ENCODE data around the gene NHLRC4.
A peak's percentile ranks its signal among the peaks of the same experiment; 100 is the strongest.

The NHLRC4 gene, protein sequence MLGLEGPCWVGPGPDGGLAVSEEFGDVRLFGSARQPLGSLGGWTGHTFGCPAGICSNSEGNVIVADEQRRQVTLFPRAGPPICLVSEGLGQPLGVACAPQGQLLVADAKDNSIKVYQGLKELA

DNA sequence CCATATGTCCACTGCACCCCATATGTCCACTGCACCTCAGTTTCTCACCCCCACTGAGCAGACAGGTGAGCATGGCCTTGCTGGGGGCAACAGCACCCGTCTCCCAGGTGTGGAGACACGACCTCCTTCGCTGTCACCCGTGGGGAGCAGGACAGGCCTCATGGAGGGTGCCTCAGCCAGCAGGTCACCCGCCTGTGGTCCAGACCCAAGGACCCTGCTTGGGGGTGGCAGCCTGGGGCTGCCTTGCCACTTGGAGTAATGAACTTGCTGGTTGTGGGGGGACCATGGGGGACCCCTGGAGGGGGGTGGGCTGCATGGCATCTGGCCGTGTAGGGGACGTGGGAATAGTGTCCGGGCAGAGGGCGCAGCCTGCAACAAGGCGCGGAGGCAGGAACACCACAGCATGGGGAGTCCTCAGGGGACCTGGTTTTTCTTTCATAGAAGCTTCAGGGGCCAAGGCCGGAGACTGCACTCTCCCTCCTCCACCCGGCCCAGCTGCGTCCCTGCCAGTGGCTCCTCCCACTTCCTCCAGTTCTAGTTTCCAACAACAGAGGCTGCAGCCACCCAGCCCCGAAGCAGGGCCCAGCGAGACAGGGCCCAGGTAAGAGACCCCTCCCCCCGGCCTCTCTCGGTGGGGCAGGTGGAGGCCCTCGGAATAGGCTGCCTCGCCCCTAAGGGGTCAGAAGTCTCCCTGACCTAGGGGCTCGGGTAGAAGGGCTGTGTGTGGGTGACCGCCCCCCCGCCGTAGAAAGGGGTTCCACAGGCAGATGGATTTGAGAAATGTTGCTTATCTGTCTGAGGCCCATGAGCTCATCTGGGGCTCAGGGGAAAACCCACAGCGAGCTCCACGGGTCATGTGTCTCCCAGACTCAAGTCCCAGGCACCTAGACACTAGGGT, at the start of gene NHLRC4:
Gene NHLRC4, plus strand, starts transcription at position 531 of the 898 bp plus-strand sequence. CDS start 1,043 bp downstream, outside the sequence.
- Mint-ChIP-seq H3K9me3 (no peaks in the 10 kb centered on the region), H3K4me3 (peak within 1 kb of the TSS; percentile 51), H3K4me1 (peaks cover 30% of the 10 kb centered on the region), H3K27ac (peak within 1 kb of the TSS; percentile 61), H3K36me3 (no peaks in the 10 kb centered on the region)
- ATAC-seq (peak; percentile 54), DNase-seq (ENCODE audit: low spot score in 2 of 2) (peak in 1 of 2 donors; percentile 72)

DNA sequence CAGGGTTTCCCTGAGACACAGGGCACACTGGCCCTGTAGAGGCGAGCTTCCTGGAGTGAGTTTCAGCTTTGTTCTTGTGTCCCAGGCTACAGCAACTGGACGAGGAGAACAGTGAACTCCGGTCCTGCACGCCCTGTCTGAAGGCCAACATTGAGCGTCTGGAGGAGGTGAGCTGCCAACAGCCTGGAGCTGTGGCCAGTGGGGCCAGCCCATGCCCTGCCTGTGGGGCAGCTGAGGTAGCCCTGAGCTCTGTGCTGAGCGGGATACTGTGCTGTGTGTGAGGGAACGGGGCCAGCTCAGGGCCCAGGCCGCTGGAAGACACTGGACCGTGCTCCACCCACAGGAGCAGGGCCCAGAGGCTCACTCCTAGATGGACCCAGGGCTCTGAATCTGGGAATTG, 47.9 kb upstream of the NHLRC4 start:
- peaks cover 29% of the 10 kb centered on the region for H3K36me3 Mint-ChIP-seq
- H3K9me3 Mint-ChIP-seq = no peaks in the 10 kb centered on the region
- no peak overlapping the region for H3K27ac Mint-ChIP-seq
- DNase-seq (ENCODE audit: low spot score in 2 of 2) (no peak), ATAC-seq (no peak)
- peaks cover 12% of the 10 kb centered on the region for H3K4me1 Mint-ChIP-seq
- H3K4me3 Mint-ChIP-seq = no peak overlapping the region

DNA sequence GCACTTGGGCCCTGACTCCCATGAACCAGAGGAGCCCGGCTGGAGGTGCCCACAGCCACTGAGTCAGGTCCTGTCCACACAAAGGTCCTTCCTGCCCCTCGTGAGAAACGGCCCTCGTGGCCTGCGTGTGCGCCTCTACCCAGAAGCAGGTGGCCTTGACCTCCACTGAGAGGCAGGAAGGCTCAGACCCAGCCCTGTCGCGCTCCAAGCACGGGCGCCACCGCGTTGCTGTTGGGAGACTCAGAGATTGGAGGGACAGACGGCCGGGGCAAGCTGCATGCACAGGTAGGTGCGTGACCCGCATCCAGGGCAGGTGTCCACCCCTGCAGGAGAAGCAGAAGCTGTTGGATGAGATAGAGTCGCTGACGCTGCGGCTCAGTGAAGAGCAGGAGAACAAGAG, 47.4 kb upstream of the NHLRC4 start:
- ATAC-seq = no peak
- no peaks in the 10 kb centered on the region for H3K9me3 Mint-ChIP-seq
- H3K4me3 Mint-ChIP-seq = no peak overlapping the region
- peaks cover 35% of the 10 kb centered on the region for H3K36me3 Mint-ChIP-seq
- no peak overlapping the region for H3K27ac Mint-ChIP-seq
- H3K4me1 Mint-ChIP-seq = peaks cover 17% of the 10 kb centered on the region
- no peak for DNase-seq (ENCODE audit: low spot score in 2 of 2)

DNA sequence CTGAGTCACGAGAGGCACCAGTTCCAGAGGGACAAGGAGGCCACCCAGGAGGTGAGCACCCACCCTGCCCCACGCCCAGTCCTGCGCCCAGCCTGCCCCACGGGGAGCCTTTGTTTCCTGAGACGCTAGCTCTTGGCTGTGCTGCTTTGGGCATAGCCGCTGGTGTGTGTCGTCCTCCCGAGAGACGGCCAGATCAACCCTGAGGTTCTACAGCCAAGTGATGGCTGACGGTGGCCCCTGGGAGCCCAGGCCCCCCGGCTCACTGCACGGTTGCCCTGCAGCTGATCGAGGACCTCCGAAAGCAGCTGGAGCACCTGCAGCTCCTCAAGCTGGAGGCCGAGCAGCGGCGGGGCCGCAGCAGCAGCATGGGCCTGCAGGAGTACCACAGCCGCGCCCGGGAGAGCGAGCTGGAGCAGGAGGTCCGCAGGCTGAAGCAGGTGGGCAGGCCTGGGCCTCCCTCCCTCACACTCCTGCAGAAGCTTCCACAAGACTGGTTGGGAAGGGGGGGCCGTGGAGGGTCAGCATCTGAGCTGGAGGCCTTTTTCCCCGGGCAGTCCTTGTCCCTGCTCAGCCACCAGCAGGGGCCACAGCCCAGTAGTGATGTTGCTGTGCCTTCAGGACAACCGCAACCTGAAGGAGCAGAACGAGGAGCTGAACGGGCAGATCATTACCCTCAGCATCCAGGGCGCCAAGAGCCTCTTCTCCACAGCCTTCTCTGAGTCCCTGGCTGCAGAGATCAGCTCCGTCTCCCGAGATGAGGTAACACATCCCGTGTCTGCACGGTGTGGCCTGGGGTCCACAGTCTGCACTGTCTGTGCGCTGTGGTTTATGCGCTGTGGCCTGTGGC, 46.7 kb upstream of the NHLRC4 start:
- Mint-ChIP-seq H3K4me1 (peaks cover 21% of the 10 kb centered on the region), H3K27ac (no peak overlapping the region), H3K36me3 (peaks cover 32% of the 10 kb centered on the region), H3K4me3 (no peak overlapping the region), H3K9me3 (no peaks in the 10 kb centered on the region)
- ATAC-seq = no peak
- DNase-seq (ENCODE audit: low spot score in 2 of 2) = no peak

DNA sequence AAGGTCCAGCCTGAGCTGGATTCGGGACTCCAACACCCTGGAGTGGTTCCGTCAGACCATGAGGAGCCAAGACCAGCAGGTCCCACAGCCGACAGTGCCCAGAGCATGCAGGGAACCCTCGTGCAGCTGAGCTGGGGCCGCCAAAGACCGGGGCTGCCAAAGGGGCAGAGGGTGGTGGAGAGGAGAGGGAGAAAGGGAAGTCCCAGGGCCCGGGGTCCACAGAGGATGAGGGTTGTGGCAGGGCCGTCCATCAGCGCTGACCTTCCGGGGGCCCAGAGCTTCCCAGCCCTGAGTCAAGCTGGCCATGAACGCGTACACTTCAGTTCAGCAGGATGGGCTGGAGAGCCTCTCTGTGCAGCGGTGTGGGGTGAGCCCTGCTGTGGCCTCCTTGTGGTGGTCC, 46.0 kb upstream of the NHLRC4 start:
- Mint-ChIP-seq H3K9me3 (no peaks in the 10 kb centered on the region), H3K4me3 (no peak overlapping the region), H3K36me3 (peaks cover 39% of the 10 kb centered on the region), H3K4me1 (peaks cover 29% of the 10 kb centered on the region), H3K27ac (no peak overlapping the region)
- no peak for ATAC-seq
- DNase-seq (ENCODE audit: low spot score in 2 of 2) = no peak

DNA sequence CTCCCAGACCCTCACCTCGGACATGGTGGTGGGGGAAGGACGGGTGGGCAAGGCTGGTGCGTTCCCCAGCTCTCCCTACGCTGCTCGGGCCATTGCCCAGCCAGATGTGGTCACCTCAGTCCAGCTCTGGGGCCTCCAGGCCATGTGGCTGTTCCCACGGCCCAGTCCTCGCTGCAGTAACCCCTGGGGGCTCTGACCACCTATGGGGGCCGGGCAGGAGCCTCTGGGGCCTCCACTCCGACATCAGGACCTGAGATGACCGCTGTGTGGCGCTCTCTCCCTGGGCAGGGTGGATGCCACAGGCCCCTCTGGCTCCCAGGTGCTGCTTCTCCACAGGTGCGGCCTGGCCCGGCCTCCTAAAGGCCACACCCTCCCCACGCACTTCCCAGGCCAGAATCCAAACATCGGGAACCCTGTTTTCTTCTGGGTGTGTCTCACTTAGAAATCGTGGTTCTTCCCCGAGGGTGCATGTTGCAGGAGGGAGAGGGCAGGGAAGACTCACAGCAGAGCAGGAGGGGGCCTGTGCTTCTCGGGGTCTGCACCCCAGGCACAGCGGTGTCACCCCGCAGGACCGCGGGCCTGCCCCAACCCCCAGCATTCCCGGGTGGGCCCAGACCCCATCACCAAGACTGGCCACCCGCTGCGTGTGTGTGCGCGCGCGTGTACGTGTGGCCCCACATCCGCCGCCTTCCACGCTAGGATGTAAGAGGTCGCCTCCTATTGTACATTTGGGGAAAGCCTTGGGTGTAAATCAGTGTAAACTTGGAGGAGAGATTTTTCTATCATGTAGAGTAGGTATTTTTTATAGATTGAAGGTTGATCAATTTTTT, 45.2 kb upstream of the NHLRC4 start:
- Mint-ChIP-seq H3K9me3 (no peaks in the 10 kb centered on the region), H3K27ac (peak overlapping the region; percentile 26), H3K4me1 (peaks cover 36% of the 10 kb centered on the region), H3K36me3 (peaks cover 39% of the 10 kb centered on the region), H3K4me3 (no peak overlapping the region)
- ATAC-seq (no peak), DNase-seq (ENCODE audit: low spot score in 2 of 2) (no peak)

DNA sequence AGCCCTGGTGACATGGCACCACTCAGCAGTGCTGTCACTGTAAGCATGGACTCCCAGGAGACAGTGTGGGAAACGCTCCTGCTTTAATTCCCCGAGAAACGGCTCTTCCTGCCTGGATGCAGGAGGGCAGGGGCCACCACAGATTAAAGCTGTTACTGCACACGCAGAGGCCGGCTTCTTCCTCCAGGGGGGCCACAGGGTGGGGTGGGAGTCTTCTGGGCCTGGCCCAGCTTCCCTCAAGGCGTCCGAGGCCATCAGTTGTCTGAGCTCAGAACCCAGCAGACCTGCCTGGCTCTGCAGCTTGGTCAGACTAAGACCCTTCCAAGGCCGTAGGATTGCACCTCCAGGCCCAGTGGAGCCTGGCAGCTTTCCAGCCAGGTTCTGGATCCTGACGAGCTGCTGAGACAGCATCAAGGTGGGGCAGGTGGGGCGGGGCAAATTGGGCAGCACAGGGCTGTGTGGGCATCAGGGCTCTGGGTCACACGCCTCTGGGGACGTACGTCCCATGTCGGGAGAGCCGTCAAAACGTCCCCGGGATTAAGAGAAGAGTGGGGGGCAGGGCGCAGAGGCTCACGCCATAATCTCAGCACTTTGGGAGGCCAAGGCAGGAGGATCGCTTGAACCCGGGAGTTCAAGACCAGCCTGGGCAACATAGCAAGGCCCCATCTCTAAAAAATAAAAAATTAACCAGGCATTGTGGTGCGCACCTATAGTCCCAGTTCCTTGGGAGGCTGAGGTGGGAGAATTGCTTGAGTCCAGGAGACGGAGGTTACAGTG, 44.3 kb upstream of the NHLRC4 start:
- no peak for ATAC-seq
- peak overlapping the region; percentile 70 for H3K27ac Mint-ChIP-seq
- no peak for DNase-seq (ENCODE audit: low spot score in 2 of 2)
- H3K4me3 Mint-ChIP-seq = no peak overlapping the region
- peaks cover 36% of the 10 kb centered on the region for H3K36me3 Mint-ChIP-seq
- no peaks in the 10 kb centered on the region for H3K9me3 Mint-ChIP-seq
- peaks cover 39% of the 10 kb centered on the region for H3K4me1 Mint-ChIP-seq

DNA sequence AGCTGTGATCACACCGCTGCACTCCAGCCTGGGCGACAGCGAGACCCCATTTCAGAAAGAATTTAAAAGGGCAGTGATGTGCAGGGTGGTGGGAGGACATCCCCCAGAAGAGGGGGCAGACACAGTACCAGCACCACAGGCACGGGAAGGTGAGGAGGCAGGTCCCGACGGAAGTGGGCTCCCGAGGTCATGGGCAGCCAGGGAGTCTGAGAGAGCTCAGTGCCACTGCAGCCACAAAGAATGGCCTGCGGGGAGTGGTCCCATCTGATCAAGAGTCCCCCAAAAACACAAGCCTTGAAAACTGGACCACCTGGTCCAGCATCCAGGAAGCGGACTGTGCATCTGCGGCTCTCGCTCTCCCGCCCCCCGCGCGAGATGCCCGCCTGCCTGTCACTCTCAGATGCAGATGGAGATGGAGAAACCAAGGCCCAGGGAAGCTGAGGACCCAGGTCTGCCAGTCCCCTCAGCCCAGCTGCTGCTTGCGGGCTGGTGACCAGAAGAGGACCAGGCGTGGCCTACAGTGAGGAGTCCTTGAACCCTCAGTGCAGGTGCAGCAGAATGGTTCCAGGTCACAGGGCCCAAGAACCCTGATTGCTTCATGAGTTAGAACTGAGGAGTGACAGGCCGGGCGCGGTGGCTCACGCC, 43.6 kb upstream of the NHLRC4 start:
- Mint-ChIP-seq H3K4me1 (peaks cover 39% of the 10 kb centered on the region), H3K9me3 (no peaks in the 10 kb centered on the region), H3K36me3 (peaks cover 36% of the 10 kb centered on the region), H3K4me3 (peak overlapping the region; percentile 76), H3K27ac (peak overlapping the region; percentile 98)
- ATAC-seq = no peak
- DNase-seq (ENCODE audit: low spot score in 2 of 2) = no peak

DNA sequence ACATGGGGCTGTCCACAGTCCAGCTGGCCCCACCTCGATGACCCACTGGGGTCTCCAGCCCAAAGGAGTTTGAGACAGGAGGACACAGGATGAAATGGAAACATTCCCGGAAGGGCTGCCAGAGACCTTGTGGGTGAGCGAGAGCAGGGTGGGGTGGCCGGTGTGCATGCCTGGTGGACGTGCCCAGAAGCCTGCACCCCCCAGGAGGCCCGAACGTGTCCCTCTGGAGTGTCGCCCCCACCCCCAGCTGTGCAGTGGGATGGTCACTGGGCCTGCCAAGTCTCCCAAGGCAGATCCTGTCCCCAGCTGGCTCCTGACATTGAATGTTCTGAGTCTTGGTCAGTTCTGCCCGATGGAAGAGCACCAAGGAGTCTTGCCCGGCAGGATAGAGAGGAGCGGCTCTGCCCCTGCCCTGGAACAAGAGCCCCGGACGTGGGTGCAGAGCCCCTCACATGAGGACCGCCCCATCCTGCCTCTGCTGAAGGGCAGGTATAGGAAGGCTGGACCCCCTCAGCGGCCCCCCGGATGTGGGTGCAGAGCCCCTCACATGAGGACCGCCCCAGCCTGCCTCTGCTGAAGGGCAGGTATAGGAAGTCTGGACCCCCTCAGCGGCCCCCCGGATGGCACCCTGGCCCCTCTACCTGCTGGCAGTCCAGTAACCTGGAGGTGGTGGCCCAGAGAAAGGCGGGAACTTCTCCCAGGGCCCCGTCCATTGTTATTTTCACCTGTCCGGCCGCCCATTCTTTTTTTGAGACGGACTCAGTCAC, 42.3 kb upstream of the NHLRC4 start:
- no peak for ATAC-seq
- Mint-ChIP-seq H3K36me3 (peaks cover 42% of the 10 kb centered on the region), H3K27ac (peak overlapping the region; percentile 98), H3K4me3 (peak overlapping the region; percentile 76), H3K9me3 (no peaks in the 10 kb centered on the region), H3K4me1 (peaks cover 47% of the 10 kb centered on the region)
- DNase-seq (ENCODE audit: low spot score in 2 of 2) = no peak

DNA sequence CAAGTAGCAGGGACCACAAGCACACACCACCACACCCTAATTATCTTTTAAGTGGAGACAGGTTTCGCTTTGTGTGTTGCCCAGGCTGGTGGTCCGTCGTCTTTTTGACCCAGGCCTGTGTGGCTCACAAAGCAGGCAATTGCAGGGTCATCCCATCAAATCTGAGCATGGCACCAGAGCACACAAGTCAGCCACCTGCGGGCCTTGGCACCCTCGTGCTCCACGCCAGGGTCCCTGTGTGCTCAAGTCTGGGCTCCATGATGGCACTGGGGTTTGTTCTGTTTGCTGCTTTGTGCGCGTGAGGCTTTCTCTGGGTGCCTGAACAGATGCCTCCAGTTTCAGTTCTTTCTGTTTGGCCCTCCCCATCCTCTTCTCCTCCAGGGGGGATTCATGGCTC, 41.7 kb upstream of the NHLRC4 start:
- ATAC-seq (no peak), DNase-seq (ENCODE audit: low spot score in 2 of 2) (no peak)
- peak overlapping the region; percentile 98 for H3K27ac Mint-ChIP-seq
- H3K4me1 Mint-ChIP-seq = peaks cover 51% of the 10 kb centered on the region
- H3K9me3 Mint-ChIP-seq = no peaks in the 10 kb centered on the region
- H3K4me3 Mint-ChIP-seq = peak overlapping the region; percentile 76
- peaks cover 49% of the 10 kb centered on the region for H3K36me3 Mint-ChIP-seq

DNA sequence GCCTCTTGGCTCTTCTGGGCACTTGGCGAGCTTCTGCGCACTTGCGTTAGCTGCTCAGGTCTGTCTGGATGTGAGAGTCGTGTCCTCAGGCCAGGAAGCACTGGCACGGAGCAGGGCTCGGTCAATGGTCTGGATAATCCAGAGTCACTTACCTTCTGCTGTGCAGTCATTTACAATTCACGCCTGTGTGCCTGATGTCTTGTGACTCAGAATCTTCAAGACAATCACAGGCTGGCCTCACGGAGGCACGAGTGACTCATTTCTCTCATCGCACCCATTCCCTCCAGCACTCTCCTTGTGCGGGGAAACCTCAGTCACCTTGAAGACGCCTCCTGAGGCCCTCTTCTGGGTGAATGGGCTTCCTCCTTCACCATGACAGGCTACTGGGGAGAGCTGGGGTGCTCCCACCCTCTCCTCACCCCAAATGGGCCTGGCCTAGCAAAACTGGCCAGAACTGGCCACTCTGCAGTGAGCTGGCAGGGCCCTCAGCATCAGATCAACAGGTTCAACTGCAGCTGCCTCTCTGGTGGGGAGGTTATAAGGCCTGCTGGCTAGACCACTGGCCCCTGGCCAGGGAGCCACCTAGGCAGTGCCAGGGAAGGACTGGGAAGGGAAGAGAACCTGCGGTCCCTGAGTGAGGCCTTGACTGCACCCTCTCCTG, 41.2 kb upstream of the NHLRC4 start:
- no peaks in the 10 kb centered on the region for H3K9me3 Mint-ChIP-seq
- H3K36me3 Mint-ChIP-seq = peaks cover 49% of the 10 kb centered on the region
- DNase-seq (ENCODE audit: low spot score in 2 of 2) (peak; percentile 59 to 88), ATAC-seq (peak; percentile 77)
- peaks cover 56% of the 10 kb centered on the region for H3K4me1 Mint-ChIP-seq
- peak overlapping the region; percentile 76 for H3K4me3 Mint-ChIP-seq
- peak overlapping the region; percentile 98 for H3K27ac Mint-ChIP-seq

DNA sequence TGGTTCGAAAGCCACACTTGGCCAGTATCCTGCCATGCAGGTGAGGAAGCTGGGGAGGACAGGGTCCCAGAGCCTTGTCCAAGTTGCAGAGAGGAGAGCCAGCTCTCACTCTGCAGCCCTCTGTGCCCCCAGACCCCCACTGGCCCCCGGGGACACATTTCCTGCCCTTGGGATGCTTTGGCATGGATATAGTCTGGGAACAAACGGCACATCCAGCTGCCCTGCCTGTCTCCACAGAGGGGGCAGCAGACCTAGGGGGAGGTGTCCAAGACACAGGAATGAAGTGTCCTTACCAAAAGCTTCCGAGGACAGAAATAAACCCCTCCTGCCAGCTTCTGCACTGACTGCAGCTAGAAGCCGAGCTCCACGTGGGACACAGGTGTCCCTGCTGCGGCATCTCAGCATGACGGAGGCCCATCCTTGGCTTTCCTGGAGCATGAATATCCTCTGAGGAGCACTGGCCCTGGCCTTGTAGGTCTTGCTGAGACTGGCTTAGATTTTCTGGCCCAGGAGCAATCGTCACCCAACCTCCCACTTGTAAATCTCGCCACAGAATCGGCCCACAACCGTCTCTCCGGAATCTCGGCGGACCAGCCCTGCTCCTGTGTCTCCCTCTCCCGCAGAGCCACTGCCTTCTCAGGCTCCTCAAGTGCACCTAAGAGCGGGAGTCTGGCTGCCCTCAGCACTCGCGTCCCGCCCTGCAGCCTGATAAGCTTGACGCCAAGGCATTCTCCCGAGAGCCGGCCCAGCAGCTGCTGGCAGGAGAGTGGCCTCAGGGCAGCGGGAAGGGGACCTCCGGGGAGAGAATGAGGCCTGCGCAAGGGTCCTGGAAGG, 40.4 kb upstream of the NHLRC4 start:
- Mint-ChIP-seq H3K4me1 (peaks cover 56% of the 10 kb centered on the region), H3K27ac (peak overlapping the region; percentile 98), H3K36me3 (peaks cover 49% of the 10 kb centered on the region), H3K9me3 (no peaks in the 10 kb centered on the region), H3K4me3 (peak overlapping the region; percentile 76)
- DNase-seq (ENCODE audit: low spot score in 2 of 2) = peak in 1 of 2 donors; percentile 30
- no peak for ATAC-seq

All from stimulated activated effector memory CD8-positive, alpha-beta T cell treated with anti-CD3 and anti-CD28 coated beads, Interleukin-12 subunit alpha, Interleukin-12 subunit beta, amount 100 ng/mL, for 72 hours (primary cell).